ENCODE measurements around the gene ARHGAP10.

ARHGAP10 gene

GRCh38 chr4:148006001-148006400, 274.1 kb downstream of the ARHGAP10 start:
- DNase-seq (ENCODE audit: extremely low spot score), result no peak
- TF ChIP-seq CTCF (IDR thresholded peaks at IDR 0.05; ENCODE audit: control extremely low read depth, extremely low read depth, low read depth, missing control alignments), result no peak
- ChIA-PET POLR2A (no interaction called here), CTCF (interaction anchor here (1.4 to 3.3 kb wide), 6 partner anchors 12 to 51 kb away, joined by 3 to 20 read pairs (median 6); no protein-coding TSS in a partner anchor)

- no peak for DNase-seq (ENCODE audit: extremely low spot score)
- TF ChIP-seq CTCF (IDR thresholded peaks at IDR 0.05; ENCODE audit: control extremely low read depth, extremely low read depth, low read depth, missing control alignments), result no peak
- POLR2A ChIA-PET, result no interaction called here
- CTCF ChIA-PET, result interaction anchor here (0.6 to 3.3 kb wide), 9 partner anchors 11 to 49 kb away, joined by 3 to 20 read pairs (median 7); no protein-coding TSS in a partner anchor
Observed at GRCh38 chr4:148007314-148007760, 275.4 kb downstream of the ARHGAP10 start.

GRCh38 chr4:148007792-148008191, 275.9 kb downstream of the ARHGAP10 start:
- DNase-seq (ENCODE audit: extremely low spot score), result no peak
- TF ChIP-seq CTCF (IDR thresholded peaks at IDR 0.05; ENCODE audit: control extremely low read depth, extremely low read depth, low read depth, missing control alignments), result no peak
- ChIA-PET POLR2A (no interaction called here), CTCF (interaction anchor here (0.6 to 3.3 kb wide), 7 partner anchors 11 to 27 kb away, joined by 3 to 20 read pairs (median 7); no protein-coding TSS in a partner anchor)

- ChIA-PET POLR2A (no interaction called here), CTCF (interaction anchor here (1.2 to 1.3 kb wide), 2 partner anchors 20 to 42 kb away, joined by 3 read pairs; no protein-coding TSS in a partner anchor)
- no peak for DNase-seq (ENCODE audit: extremely low spot score)
- TF ChIP-seq CTCF (IDR thresholded peaks at IDR 0.05; ENCODE audit: control extremely low read depth, extremely low read depth, low read depth, missing control alignments), result no peak
Observed at GRCh38 chr4:148015058-148015457, 283.2 kb downstream of the ARHGAP10 start.

- TF ChIP-seq CTCF (IDR thresholded peaks at IDR 0.05; ENCODE audit: control extremely low read depth, extremely low read depth, low read depth, missing control alignments), result no peak
- DNase-seq (ENCODE audit: extremely low spot score), result no peak
- ChIA-PET POLR2A (no interaction called here), CTCF (interaction anchor here (1.2 to 2.0 kb wide), 3 partner anchors 20 to 41 kb away, joined by 3 to 6 read pairs (median 3); no protein-coding TSS in a partner anchor)
Observed at GRCh38 chr4:148015468-148015867, 283.6 kb downstream of the ARHGAP10 start.

GRCh38 chr4:148016063-148016637, 284.3 kb downstream of the ARHGAP10 start:
- ChIA-PET POLR2A (no interaction called here), CTCF (interaction anchor here (0.8 to 5.3 kb wide), 5 partner anchors 9 to 106 kb away, joined by 3 to 20 read pairs (median 3); no protein-coding TSS in a partner anchor)

More at GRCh38 chr4:148016063-148016637, 284.3 kb downstream of the ARHGAP10 start:
- no peak for TF ChIP-seq CTCF (IDR thresholded peaks at IDR 0.05; ENCODE audit: control extremely low read depth, extremely low read depth, low read depth, missing control alignments)
- DNase-seq (ENCODE audit: extremely low spot score), result no peak

Data from GM10248 (cell line).